ENCODE results near the gene HAPLN2.

DNA sequence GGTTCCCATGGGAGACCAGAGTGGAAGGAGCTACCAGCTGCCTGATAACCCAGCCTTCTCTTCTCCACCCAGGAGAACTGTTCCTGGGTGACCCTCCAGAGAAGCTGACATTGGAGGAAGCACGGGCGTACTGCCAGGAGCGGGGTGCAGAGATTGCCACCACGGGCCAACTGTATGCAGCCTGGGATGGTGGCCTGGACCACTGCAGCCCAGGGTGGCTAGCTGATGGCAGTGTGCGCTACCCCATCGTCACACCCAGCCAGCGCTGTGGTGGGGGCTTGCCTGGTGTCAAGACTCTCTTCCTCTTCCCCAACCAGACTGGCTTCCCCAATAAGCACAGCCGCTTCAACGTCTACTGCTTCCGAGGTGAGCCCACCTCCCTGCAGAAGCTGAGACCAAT, 29.3 kb downstream of the HAPLN2 start:
- TF ChIP-seq, protein P1, sequence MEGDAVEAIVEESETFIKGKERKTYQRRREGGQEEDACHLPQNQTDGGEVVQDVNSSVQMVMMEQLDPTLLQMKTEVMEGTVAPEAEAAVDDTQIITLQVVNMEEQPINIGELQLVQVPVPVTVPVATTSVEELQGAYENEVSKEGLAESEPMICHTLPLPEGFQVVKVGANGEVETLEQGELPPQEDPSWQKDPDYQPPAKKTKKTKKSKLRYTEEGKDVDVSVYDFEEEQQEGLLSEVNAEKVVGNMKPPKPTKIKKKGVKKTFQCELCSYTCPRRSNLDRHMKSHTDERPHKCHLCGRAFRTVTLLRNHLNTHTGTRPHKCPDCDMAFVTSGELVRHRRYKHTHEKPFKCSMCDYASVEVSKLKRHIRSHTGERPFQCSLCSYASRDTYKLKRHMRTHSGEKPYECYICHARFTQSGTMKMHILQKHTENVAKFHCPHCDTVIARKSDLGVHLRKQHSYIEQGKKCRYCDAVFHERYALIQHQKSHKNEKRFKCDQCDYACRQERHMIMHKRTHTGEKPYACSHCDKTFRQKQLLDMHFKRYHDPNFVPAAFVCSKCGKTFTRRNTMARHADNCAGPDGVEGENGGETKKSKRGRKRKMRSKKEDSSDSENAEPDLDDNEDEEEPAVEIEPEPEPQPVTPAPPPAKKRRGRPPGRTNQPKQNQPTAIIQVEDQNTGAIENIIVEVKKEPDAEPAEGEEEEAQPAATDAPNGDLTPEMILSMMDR (IDR thresholded peaks at IDR 0.05; ENCODE audit: borderline replicate concordance, extremely low read depth, low read length, poor library complexity, severe bottlenecking), result no peak
- no peak for TF ChIP-seq EZH2 (IDR thresholded peaks at IDR 0.05; ENCODE audit: borderline replicate concordance, low read depth, low read length, severe bottlenecking)

All from DND-41 (cell line).